ENCODE data around the gene MAGI2.
"Not testable (repeated sequence)": the region's sequence is repeated elsewhere in the genome, so short reads cannot be mapped to it uniquely, and the experiment has no call there.

The MAGI2 gene

DNA sequence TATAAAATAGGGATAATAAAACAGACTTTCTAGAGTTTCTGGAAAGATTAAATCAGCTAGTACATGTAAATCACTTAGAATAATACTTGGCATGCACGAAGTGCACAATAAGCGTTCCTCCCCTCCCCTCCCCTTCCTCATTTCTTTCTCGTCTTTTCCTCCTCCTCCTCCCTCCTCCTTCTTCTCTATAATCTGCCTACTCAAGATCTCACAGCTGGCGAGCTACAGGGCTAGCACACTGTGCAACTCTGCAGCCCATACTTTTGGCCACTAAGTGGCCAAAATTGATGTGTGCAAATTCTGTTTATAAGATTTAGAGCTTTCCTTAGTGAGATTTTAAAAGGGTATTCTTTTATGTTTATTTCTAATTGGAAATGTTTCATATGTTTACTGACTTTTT is 1089.6 kb downstream of the MAGI2 start:
- no peak for DNase-seq (ENCODE audit: low read depth in 2 of 2)

GRCh38 chr7:78359836-78360235 is 1093.6 kb downstream of the MAGI2 start:
- DNase-seq (ENCODE audit: low read depth in 2 of 2) = no peak

DNA sequence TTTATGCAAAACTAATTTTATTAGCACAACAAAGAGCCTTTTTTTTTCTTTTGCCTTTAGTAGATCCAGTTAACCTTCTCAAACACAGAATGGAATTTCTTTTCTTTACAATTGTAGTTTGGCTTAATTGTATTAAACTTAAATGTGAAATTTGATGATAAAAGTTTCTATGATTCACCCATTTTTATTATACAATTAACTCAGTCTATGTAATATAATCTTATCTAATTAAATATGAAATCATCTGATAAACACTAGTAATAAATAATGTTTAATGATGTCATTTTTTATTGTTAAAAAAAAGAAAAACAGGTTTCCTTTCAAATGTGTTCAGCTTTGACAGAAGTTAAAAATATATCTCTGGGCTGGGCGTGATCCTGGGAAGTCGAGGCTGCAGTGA is 1095.8 kb downstream of the MAGI2 start:
- no peak for DNase-seq (ENCODE audit: low read depth in 2 of 2)

DNA sequence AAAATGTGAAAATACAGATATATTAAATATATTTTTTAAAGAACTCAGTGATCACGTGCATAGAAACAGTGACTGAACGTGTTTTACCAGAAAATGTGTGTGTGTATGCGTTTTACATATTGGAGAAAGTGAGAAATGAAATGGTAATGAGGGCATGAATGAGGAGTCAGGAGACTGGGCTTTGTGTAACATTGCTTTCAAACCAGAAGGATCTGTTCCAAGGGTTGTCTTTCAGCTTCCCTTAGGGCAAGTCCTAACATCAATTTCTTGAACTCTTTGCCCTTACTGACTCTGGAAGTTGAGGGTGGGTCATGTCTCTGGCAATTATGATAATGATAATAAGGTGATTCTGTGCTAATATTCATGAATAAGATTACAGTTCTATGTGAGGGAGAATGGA is 1097.6 kb downstream of the MAGI2 start:
- no peak for DNase-seq (ENCODE audit: low read depth in 2 of 2)

DNA sequence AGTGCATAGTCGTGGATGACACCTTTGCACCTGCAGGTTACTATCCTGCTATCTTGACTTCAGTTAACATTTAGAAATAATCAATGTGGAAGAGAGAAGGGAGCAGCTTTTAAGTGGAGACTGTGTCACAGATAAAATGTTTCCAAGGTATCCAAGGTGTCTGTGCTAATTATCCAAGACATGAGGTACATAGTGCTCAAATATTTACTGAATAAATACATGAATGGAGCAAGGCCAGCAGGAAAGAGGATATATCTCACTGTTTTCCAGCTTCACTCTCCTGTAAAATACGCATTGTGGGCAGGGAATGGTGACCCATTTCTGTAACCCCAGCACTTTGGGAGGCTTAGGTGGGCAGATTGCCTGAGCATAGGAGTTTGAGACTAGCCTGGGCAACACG is 1102.5 kb downstream of the MAGI2 start:
- no peak for DNase-seq (ENCODE audit: low read depth in 2 of 2)

- no peak for DNase-seq (ENCODE audit: low read depth in 2 of 2)
These were observed 1103.1 kb downstream of the MAGI2 start for GRCh38 chr7:78350391-78350790.

GRCh38 chr7:78346827-78347226 is 1106.6 kb downstream of the MAGI2 start:
- no peak for DNase-seq (ENCODE audit: low read depth in 2 of 2)

- DNase-seq (ENCODE audit: low read depth in 2 of 2) = no peak
These were observed 1107.5 kb downstream of the MAGI2 start for GRCh38 chr7:78345979-78346378.

DNA sequence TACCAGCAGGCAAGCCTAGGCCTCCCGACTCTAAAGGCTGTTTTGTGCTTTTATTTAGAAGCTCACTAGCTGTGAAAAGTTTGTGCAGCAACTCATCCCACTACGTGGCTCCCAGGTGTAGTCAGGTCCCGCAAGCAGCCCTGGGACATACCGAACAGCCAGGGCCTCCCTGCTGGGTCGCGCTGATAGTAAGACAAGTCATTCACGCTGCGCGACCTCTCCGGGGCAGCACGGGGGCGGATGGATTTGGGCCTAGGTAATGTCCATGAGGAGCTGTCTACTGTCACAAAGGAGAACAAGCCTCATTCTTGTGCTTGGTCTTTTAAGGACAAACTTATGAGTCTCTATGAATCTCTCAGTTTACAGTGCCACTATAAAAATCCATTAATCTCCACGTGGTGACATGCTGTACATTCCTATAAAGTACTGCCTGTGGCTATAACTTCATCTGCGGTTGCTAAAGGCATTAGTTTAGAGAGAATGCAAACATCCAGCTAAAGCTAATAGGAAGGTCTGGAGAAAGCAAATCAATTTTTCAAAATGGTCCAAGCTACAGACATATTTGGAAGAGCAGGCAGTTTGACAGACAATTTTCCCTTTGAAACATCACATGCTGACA is 1108.1 kb downstream of the MAGI2 start:
- no peak for DNase-seq (ENCODE audit: low read depth in 2 of 2)

DNA sequence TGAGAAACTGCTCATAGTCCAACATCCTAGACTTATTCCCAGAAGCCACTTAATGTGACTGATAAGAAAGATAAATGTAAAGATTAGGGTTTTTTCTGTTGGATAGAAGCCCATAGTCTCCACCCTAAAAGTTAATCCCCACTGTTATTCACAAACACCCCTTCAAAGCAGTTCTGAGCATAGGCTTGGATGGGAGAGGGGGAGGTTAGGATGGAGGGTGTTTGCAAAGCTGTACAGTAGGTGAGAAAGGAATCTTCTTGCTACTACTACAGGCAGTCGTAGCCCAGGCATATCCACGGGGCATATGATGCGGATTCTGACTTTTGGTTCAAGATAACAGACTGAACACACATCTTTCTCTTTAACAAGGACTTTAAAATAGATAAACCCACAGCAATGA is 1119.0 kb downstream of the MAGI2 start:
- DNase-seq (ENCODE audit: low read depth in 2 of 2) = no peak

DNA sequence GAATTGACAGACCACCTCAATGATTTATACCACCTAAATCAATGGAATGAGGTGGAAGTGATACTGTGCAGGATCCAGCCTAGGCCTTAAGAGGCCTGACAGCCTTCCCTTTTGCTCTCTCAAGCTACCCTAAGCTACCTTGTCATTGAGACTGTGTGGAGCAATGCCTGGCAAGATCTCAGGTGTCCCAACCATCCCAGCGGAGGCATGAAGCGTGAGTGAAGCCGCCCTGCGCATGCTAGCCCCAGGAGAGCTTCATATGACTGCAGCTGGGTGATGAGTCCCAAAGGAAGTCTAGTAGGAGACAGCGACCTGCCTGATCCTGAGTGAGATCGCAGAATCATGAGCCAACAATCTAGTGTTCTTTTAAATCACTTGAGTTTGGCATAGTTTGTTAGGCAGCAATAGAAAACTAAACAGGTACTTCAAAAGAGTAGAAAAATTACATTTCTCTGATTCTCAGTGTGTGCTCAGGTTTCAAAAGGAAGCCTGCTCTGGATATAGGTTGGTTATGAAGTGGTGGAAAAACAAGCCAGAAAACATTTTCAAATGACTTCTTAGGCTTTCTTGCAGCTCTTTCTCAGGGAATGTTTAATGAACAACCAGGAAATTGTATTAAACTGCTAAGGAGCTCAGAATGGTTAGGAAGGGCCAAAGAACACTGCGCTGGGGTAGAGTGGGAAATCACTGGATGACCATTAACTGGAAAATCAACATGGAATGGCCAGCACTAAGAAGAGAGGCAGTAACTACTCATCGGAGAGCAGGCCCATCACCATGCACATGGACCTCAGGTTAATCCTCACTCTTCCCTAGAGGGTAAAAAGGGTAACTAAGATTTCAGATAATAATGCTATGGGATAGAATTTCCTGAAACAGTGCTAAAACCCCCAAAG is 1119.7 kb downstream of the MAGI2 start:
- no peak for DNase-seq (ENCODE audit: low read depth in 2 of 2)

DNA sequence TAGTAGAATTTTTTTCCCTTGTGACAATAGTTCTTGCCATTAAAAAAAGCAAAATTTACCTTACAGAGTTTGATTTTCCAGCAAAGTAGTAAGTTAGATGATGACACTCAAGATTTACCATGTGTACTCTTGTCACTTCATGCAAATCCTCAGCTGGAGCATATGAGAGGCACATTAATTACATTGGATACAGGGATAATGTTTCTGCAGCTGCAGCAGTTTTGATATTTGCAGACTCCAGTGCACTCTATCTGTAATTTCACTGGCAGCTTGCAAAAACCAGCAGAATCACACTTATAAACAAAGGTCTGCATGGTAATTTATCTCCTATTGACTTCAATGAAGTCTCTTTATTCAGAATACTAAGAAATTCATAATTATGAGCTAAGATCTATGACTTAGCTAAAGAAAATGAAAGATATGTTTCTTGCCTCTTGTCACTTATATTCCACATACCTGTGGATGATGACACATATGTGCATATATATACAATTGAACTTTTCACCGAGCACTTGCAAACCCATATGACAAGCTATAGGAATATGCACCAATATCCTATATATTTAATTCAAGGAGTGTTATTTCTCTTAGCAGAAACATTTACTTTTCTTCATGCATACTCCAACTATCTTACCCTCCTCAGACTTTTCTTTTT is 1124.3 kb downstream of the MAGI2 start:
- DNase-seq (ENCODE audit: low read depth in 2 of 2) = no peak

GRCh38 chr7:78327718-78328117 is 1125.7 kb downstream of the MAGI2 start:
- no peak for DNase-seq (ENCODE audit: low read depth in 2 of 2)

DNA sequence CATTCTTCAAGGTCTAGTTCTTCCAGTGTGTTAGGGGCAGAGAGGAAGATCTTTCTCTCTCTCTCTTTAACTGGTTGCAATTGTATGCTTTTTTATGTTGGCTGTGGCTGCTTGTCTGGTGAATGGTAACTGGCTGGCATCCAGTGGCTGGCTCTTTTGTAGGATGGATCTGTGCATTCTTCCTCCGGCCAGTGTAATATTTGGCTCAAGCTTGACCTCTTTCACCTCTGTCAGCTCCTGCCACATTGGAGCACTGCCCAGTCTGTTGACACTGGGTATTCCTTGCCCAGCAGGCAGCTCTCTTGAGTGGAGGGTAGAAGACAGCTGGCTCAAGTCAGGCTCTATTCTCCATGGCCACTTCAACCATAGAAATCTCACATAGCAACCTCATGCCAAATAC is 1126.6 kb downstream of the MAGI2 start:
- no peak for DNase-seq (ENCODE audit: low read depth in 2 of 2)

DNA sequence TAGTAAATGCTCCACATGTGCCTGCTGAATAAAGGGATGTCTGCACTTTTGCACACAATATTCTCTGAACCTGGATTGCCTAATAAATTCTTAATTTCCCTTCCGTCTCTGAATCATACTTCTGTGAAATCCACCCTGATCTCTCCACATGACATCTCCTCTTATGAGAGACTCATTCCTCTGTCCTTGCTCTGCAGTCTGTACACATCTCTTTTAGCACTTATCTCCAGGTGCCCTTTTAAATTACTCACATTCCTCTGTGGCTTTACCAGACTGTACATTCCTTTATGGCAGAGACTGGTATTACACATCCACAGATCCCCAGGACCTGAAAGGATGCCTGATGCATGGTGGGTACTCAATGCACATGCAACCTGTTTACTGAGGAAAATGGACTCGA is 1127.3 kb downstream of the MAGI2 start:
- DNase-seq (ENCODE audit: low read depth in 2 of 2) = no peak

DNA sequence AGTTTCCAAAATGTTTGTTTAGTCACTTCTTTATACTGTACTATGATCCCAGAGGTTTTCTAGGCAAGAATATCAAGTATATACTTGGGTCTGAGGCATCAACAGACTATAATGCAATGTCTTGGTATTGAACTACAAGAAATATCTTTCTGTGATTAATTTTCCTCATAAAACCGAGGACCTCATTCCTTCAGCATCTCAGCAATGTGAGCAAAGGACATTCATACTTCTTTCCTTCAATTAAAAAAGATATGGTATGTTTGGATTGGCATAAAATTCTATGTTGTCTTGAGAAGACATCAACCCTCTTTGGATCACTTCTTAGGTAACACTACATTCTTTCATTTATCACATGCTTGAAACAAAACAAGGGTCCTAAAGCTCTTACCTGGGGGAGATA is 1130.3 kb downstream of the MAGI2 start:
- no peak for DNase-seq (ENCODE audit: low read depth in 2 of 2)

- not testable (repeated sequence) for DNase-seq (ENCODE audit: low read depth in 2 of 2)
These were observed 1131.2 kb downstream of the MAGI2 start for GRCh38 chr7:78322231-78322630.

DNA sequence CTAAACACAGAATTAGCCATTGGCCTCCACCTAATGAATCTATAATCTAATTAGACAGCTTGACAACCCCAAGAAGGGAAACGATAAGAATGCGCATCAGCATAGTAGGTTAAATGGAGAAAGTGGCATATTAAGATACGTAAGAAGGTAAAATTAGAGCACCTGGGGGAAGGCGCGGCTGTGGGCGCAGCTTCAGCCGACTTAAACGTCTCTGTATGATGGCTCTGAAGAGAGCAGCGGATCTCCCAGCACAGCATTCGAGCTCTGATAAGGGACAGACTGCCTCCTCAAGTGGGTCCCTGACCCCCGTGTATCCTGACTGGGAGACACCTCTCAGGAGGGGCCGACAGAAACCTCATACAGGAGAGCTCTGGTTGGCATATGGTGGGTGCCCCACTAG is 1136.1 kb downstream of the MAGI2 start:
- no peak for DNase-seq (ENCODE audit: low read depth in 2 of 2)

DNA sequence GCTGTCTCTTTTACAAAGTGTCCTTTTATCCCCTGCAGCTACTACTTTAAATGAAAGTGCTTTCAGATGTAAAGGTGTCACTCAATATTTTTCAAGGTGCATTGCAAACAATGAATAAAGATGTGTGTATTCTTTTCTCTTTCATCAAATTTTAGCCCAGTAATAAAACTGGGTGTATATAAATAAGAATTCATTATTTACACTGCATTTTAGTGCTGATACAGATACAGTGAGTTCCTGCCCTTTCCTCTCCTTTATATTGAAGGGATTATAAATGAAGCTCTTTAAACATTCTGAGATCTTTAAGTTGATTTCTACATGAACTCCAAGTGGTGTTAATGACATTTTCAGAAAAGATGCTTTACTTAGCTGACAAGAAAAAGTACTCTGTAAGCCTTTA is 1137.4 kb downstream of the MAGI2 start:
- no peak for DNase-seq (ENCODE audit: low read depth in 2 of 2)

- no peak for DNase-seq (ENCODE audit: low read depth in 2 of 2)
These were observed 1138.3 kb downstream of the MAGI2 start for GRCh38 chr7:78315119-78315518.

DNA sequence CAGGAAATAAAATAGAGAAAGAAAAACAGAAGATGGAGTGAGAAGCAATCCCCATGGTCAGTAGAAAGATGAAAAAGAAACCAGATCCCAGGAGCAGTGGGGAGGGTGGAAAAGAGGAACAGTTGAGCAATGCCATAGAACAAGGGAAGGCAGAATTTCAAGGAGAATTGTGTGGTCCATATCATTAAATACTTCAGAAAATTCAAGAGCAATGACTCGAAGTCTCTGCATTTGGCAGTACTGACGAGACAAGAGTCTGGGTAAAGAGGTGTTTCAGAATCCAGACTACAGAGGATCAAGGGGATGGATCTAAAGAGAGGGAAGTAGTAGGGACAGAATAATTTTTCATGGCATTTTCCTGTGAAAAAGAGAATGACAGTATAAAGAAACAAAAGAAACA is 1142.3 kb downstream of the MAGI2 start:
- no peak for DNase-seq (ENCODE audit: low read depth in 2 of 2)

DNA sequence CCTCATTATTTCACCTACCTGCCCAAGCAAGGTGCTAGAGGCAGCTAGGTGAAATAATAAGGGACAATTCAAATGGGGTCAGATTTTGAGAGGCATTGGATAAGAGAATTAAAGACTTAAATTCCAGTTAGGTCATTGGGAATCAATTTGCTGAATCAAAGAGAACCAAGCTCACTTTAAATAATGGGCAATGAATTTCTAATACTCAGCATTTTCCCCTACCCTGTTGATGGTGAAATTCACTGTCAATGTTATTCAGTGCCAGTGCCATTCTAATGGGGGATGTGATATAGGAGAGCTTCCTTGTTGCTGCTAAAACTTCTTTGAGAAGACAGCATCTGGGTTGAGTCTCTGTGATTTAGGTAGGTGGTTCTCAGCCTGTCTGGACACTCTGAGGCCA is 1145.6 kb downstream of the MAGI2 start:
- no peak for DNase-seq (ENCODE audit: low read depth in 2 of 2)

DNA sequence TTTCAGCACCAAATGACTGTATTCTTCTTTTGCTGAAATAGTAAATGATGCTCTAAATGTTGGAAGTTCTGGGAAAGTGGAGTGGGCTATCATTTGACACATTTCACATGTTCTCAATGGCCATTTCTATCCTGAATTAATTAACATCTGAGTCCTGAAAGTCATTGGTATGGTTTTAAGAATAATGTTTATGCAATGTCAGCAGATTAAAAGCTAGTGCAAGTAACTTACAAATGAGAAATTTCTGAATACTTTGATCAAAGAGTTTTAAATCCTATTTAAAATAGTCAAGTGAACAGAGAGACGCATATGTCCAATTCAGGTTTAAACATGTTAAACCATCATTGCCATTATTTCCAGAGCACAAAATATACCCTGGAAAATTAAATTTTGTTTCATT is 1146.8 kb downstream of the MAGI2 start:
- no peak for DNase-seq (ENCODE audit: low read depth in 2 of 2)

All from activated CD8-positive, alpha-beta memory T cell treated with anti-CD3 and anti-CD28 coated beads for 4 hours (primary cell).